Measurements from ENCODE around the gene MKRN1.
"Not testable (repeated sequence)": the region's sequence is repeated elsewhere in the genome, so short reads cannot be mapped to it uniquely, and the experiment has no call there.

Gene MKRN1

DNA sequence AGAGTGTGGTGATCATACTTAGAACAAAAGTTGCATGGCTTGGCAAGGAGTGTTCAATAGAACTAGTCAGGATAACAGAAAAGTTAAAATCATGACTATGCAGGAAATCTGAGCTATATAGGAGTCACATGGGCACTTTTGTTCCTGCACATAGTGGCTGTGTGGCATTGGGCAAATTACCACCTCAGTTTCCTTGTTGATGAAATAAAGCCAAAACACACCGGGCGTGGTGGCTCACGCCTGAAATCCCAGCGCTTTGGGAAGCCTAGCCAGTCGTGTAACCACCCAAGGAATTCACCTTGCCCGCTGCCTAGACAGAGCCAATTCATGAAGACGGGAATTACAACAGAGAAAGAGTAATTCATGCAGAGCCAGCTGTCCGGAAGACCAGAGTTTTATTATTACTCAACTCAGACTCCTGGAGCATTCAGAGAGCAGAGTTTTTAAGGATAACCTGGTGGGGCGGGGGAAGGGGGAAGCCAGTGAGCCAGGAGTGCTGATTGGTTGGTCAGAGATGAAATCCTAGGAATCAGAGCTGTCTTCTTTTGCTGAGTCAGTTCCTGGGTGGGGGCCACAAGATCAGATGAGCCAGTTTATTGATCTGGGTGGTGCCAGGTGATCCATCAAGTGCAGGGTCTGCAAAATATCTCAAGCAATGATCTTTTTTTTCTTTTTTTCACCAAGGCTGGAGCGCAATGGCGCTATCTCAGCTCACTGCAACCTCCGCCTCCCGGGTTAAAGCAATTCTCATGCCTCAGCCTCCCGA, 6.4 kb upstream of the MKRN1 start:
- DNase-seq (ENCODE audit: extremely low read depth in 1 of 2, low read depth in 1 of 2) = no peak

DNA sequence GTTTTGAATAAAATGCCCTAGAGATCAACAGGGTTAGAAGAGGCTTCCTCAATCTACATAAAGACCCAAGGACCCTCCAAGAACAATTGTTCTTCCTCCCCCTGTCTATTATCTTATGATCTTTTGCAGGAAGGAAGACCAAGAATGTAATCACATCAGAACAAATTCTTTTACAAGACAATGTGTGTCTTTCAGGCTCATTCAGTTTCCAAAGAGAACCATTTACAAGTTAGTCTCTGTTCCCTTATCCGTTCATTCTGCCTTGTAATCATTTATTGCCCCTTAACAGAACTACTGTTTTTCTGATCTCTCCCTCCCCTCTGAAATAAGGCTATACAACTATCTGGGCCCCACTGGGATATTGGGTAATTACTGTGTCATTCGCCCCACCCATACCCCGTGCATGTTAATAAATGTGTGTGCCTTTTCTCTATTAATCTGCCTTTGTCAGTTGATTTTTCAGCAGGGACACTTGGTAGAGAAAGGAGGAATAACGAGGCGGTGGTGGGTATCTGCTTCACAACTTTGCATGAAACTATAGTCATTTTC, 5.7 kb upstream of the MKRN1 start:
- no peak for DNase-seq (ENCODE audit: extremely low read depth in 1 of 2, low read depth in 1 of 2)

DNA sequence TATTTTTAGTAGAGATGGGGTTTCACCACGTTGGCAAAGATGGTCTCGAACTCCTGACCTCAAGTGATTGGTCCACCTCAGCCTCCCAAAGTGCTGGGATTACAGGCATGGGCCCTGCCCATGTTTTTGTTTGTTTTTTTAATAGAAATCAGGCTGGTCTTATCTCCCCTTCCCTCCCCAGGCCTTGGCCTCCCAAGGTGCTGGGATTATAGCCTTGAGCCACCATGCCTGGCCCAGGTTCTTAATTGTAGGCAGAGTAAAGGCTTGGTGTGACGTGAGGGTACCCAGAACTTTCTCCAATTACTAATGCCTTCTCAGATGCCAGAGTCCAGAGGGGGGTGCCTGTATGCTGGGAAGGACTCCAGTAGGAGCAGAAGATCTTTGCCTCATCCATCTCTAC, 5.2 kb upstream of the MKRN1 start:
- no peak for DNase-seq (ENCODE audit: extremely low read depth in 1 of 2, low read depth in 1 of 2)

DNA sequence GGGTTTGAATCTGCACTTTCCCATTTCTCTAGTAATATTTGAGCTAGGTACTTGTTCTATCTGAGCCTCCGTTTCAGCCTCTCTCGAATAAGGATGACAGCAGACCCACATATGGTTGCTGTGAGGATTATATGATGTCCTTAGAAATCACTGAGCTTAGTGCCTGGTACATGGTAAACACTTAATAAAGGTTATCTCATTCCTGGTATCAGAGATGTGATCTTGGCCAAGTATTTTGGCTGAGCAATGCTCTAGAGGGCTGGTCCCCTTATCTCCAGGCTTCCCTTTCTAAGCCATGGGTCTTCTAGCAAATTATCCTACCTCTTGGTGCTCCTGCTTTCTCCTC, 407 bp upstream of the MKRN1 start:
- no peak for DNase-seq (ENCODE audit: extremely low read depth in 1 of 2, low read depth in 1 of 2)

DNA sequence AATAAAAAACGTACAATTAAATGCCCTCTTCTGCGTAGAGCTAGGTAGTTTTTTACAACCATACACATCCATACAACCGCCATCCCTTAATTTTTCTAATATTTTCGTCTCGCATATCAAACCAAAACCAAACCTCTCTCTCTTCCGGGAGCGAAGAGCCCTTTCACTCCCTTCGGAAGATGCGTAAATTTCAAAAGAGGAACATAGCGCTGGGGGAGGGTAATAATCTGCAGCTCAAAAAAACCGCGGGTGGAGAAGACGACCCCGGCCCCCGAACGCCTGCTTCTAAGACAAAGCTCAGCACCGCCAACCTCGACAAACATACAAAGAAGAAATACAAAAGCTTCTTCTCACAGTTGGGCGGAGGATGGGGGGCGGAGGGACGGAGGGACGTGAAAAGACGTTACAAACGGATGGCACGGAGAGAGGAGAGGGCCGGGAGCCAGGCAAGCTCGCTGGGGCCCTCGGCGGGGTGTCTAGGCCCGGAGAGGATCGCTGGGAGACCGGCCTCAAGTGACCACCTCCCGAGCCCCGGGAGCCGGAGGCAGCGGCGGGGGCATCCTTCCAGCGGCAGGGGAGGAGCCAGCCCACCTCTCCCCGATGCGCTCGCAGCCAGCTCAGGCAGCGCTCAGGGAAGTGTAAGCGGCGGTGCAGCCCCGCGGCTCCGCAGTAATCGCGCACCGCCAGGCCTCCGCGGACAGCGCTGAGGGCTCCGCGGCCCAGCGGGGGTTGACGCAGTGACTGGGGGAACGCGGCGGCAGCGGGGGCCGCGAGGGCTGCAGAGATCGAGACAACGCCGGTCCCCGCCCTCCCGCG, 851 bp downstream of the MKRN1 start:
- DNase-seq (ENCODE audit: extremely low read depth in 1 of 2, low read depth in 1 of 2) = peak in 1 of 2 donors; percentile 22

DNA sequence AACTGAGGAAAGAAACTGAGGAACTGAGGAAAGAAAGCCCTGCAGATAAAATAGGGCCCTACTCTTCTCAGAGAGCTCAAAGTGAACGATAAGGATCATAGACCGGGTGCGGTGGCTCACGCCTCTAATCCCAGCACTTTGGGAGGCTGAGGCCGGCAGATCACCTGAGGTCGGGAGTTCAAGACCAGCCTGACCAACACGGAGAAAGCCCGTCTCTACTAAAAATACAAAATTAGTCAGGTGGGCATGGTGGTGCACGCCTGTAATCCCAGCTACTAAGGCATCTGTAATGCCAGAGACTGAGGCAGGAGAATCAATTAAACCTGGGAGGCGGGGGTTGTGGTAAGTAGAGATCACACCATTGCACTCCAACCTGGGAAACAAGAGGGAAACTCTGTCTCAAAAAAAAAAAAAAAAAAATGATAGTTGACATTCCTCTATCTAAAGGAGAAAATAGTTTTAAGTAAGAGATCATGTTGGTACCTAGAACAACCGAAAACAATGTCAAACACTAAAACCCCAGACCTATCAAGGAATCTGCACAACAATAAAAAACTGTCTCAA, 2.5 kb downstream of the MKRN1 start:
- DNase-seq (ENCODE audit: extremely low read depth in 1 of 2, low read depth in 1 of 2) = no peak

DNA sequence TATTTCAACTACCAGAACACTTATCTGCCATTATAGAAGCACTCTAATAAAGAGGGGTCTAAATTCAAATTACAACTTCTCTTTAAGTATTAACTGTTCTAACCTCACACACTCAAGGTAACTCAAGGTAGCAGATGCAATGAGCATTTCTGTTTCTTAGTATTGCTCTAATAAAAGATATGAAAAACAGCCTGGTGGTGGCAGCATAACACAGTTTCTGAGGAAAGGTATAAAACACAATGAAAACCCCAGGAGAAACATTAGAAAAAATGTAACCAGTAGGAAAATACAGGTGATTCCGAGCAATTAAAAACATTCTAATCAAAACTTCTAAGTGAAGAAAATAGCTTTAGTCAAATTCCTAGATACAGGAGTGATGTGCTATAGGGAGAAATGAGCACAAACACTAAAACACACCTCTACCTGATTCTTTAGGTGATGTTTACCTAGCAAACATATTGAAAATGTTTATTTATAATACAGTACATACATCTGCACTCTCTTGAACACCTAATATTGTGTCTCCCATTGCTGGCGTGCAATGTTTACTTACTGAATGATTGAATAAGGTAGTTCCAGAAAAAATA, 3.5 kb downstream of the MKRN1 start:
- DNase-seq (ENCODE audit: extremely low read depth in 1 of 2, low read depth in 1 of 2) = peak in 1 of 2 donors; percentile 25

DNA sequence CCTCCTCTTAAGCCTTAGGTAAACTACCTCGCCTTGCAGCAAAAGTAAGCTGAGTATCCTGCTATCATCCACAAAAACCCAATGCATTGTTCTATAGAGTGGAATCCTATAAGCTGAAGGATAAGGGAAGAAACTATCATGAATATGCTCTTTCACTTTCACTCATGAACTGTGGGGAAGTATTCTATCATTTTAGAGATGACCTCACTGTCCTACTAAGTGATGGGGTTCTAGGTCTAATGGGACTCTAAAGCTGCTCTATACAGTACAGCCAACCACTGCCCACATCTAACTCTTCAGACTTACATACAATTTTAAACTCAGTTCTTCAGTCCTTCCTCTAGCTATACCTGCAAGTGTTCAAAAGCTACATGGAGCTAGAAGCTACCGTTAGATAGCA, 16.2 kb downstream of the MKRN1 start:
- DNase-seq (ENCODE audit: extremely low read depth in 1 of 2, low read depth in 1 of 2) = no peak

DNA sequence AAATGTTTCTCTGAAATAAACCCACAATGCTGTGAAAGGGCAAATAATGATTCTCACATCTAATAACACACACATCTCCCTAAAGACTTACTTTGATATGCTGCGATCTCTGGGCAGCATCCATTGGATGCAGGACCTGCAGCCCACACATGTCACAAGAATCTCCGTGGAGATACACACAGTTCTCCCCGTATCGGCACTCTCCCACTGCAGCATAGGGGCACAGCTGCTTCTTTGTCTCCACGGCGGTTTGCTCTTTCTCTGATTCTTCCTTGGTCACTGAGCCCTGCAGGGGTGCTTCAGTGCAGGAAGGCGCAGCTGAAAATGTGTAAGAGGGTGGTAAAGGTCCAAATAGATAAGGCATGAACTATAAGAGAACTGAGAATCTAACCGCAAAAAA, 20.4 kb downstream of the MKRN1 start:
- DNase-seq (ENCODE audit: extremely low read depth in 1 of 2, low read depth in 1 of 2) = no peak

DNA sequence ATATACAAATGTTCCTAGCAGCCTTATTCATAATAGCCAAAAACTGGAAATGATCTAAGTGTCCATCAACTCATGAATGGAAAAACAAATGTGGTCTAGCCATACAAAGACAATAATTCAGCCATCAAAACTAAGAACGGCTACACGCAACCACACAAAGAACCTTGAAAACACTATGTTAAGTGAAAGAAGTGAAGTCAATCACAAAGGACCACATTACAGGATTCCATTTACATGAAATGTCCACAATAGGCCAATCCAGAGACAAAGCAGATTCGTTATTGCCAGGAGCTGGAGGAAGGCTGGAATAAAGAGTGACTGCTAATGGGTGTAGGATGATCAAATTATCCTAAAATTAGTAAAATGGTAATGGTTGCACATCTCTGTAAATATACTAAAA, 21.1 kb downstream of the MKRN1 start:
- DNase-seq (ENCODE audit: extremely low read depth in 1 of 2, low read depth in 1 of 2) = no peak

DNA sequence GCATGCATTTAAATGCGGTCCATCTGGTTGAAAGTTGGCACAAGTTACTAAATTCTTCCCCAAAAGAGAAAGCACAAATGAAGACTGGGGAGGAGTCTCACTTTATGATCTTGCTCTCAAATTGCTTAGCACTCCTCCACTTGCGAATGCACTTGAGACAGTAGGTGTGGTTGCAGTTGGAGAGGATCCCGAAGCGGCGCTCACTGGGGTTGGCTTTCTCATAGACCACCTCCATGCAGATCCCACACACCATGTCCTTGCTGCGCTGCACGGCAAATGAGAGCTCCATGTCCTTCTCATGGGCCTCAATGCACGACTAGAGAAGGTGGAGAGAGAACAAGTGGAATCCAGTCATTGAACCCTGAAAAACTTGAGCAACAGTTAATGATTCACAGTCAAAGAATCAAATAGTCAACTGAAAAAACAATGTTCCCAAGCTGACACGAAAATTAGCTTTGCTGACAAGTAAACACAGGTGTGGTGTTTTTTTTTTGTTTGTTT, 22.7 kb downstream of the MKRN1 start:
- no peak for DNase-seq (ENCODE audit: extremely low read depth in 1 of 2, low read depth in 1 of 2)

DNA sequence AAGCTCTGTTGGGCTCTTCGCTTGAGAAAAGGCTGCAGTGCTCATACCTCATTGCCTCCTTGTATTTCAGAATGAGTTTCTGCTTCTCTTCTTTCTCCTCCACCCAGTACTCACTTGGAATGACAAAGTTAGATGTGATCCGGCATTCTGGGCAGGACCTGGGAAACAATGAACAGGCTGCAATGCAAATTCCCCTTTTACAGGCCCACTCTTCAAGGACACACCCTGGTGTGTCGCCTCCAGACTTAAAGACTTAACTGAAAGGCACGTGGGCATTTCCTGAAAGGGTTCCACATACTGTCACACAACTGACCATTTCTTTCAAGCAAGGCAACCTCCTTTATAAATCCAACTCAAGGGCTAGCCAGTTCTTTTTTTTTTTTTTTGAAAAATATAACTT, 23.6 kb downstream of the MKRN1 start:
- no peak for DNase-seq (ENCODE audit: extremely low read depth in 1 of 2, low read depth in 1 of 2)

DNA sequence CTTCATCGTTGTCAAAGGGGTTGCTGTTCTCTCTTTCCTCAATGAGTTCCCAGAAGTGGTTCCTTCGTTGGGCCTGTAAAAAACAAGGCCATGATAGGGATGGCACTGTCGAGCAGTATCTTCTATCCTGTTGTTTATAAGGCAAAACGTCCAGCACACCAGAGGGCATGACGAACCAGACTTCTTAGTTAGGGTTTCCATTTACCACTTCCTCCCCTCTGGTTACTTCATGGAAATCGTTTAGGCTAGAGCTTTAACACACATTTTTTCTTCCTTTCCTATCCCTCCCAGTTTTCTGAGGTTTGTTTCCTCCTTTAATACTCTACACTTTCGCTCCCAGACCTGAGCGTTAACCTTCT, 24.7 kb downstream of the MKRN1 start:
- no peak for DNase-seq (ENCODE audit: extremely low read depth in 1 of 2, low read depth in 1 of 2)

DNA sequence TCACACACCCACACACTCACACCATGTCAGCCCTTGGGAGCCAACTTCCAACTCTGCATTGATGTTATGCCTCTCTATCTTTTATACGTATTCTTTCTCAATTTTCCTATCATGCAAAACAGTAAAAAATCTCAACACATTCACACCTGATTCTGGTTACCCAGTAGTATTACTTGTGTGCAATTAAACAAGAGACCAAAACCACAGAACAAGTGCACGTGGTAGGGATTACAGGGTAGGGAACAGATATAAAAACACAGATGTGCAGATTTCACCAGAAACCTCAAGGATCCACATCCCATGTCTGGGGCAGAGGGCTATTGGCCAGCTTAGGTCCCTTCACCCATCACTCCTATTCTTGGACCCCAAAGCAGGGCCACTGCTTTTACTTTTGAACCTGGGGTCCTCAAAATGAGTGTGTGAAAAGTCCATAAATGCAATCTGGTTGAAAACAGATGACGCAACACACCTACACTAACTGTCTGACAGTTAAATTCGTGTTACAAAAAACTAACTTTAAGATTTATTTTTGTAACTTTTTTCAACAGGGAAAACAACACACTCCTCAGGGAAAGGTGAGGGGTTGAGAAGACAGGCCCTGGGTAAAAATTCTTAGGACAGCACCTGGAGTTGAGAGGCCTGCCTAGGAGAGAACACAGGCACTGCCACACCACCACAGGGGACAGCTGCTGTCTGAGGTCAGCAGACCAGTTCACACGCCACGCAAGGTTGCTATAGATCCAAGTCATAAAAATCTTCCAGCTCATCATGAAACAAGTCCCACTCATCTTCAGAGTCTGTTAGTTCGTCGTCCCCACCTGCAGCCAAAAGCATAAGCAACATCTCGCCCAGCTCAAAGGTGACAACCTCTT, 25.3 kb downstream of the MKRN1 start:
- DNase-seq (ENCODE audit: extremely low read depth in 1 of 2, low read depth in 1 of 2) = not testable (repeated sequence)

DNA sequence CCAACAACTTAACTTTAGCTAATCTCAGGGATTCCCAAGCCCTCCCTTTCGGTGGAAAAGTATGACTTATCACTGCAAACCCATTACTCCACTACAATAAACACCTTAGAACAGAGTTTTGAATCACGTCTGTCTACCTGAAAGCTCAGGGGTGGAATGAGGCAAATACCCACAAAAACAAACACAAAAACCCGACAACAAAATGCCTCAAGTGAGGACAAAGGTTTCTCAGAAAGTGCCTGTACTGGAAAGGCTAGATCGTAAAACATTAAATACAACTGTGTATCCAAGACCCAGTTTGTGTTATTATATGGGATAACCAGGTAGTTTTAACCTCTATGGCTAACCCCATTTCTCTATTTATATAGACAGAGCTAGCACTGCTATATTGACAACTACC, 26.0 kb downstream of the MKRN1 start:
- no peak for DNase-seq (ENCODE audit: extremely low read depth in 1 of 2, low read depth in 1 of 2)

DNA sequence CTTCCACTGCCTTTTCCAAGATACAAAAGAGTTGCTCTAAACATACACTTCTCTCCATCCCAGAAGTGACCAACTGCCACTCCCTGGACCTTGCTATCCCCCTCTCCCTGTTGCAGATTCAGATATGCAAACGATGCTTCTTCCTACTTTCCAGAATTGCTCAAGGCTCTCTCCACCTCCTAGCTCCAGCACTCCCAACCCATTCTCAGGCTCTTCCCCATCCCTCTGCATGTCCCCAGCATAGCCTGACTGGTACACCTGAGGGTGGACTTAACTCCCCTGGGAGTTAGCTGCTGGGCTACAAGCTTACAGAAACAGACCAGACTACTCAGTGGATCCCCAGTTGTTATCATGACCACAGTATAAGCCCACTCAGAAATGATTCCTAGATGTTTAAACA, 27.6 kb downstream of the MKRN1 start:
- DNase-seq (ENCODE audit: extremely low read depth in 1 of 2, low read depth in 1 of 2) = no peak

DNA sequence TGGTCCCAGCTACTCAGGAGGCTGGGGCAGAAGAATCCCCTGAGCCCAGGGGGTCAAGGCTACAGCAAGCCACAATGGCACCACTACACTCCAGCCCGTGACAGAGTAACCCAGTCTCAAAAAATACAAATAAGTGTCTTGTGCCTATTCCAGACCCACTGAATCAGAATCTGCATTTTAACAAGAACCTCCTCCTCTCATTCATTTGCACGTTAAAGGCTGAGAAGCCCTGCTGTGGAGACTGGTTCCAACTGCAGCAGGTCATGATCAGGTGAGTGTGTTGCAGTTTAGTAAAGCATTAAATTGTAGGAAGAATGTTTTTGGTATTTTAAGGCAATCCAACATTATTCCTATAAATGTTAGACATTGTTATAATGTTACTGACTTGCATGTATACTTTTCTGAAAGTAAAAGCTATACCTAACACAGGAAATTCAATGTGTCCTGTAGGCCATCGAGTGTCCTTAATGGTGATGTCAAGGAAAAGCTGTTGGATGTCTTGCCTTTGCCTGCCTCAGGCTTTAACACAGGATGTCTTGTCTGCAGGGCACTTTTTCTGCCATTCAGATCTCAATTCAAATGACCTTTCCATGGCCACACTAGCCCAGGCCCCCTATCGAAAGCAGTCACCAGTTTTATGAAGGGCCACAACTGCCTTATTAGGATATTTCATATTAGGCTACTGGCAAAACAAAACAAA, 30.4 kb downstream of the MKRN1 start:
- no peak for DNase-seq (ENCODE audit: extremely low read depth in 1 of 2, low read depth in 1 of 2)

DNA sequence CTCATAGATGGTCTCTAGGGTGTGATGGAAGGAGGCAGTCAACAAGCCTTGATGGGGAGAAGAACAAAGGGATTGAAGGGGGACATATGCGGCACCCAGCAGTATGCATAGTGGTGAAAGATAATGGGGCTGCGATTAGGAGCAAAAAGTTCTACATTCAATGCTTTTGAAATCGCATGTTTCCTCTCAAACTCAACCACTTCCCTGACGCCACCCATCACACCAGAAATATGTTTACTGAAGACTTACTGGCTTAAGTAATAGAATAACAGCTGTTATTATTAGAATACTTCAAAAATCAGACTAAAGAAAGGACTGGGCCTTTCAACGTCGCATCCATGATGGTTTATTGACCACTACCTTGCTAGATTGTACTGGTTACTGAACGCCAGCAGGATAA, 31.5 kb downstream of the MKRN1 start:
- no peak for DNase-seq (ENCODE audit: extremely low read depth in 1 of 2, low read depth in 1 of 2)

DNA sequence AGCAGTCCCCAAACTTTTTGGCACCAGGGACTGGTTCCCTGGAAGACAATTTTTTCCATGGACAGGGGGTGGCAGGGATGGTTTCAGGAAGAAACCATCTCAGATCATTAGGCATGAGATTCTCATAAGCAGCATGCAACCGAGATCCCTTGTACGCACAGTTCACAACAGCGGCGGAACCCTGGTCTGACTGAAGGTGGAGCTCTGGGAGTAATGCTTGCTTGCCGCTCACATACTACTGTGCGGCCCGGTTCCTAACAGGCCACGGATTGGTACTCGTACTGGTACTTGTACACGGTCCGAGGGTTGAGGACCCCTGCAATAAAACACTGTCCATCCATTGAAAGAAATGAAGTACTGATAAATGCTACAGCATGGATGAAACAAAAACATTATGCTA, 32.8 kb downstream of the MKRN1 start:
- DNase-seq (ENCODE audit: extremely low read depth in 1 of 2, low read depth in 1 of 2) = no peak

DNA sequence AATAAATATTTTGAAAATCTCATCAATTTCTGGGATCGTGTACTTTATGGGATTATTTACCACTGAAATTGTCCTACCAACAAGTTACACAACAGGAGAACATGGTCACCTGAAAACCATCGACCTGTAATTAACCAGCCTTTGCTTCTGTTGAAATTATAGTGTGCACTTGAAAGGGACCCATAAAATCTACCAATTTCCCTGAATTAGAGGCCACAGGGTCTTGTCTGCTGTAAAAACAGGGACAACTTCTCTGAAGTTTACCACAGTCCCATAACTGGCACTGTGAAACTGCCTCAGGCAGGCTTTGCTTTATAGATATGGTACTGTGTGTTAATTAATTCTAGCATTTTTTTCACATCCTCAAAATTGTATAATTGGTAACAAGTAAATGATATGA, 37.8 kb downstream of the MKRN1 start:
- no peak for DNase-seq (ENCODE audit: extremely low read depth in 1 of 2, low read depth in 1 of 2)
